Adrenal gland (tissue), 12 donors: ENCODE measurements around the gene AMPD1. TPM values are rescaled to one million over a fixed set of nuclear protein-coding genes. Genes with fewer than 3 reads are reported as not detected.

Source experiments
- DNase-seq, 7 donors: peaks; one replicate each; pipeline ENCODE4 v3.0.0-alpha.2; 2019 to 2020
- H3K27ac ChIP-seq, 5 donors: fragments of 200-600 bp; sonication (generic) in 4 of 5; 1 replicate in 3 of 5; 2 replicates in 2 of 5; pipeline versions ENCODE4 v1.5.1 to v1.8.0; 2016 to 2020; ENCODE audit warnings: mild to moderate bottlenecking in 1 of 5
- H3K27me3 ChIP-seq: fragments of 200-600 bp; 2 replicates; pipeline ENCODE4 v1.8.0; 2021
- H3K36me3 ChIP-seq, 2 donors: fragments of 200-600 bp; replicated peaks in 1 of 2; 1 replicate in 1 of 2; 2 replicates in 1 of 2; pipeline versions ENCODE4 v1.5.1 to v1.8.0; 2018 to 2022
- H3K4me1 ChIP-seq, 2 donors: fragments of 200-600 bp; replicated peaks in 1 of 2; 1 replicate in 1 of 2; 2 replicates in 1 of 2; pipeline versions ENCODE4 v1.5.1 to v1.8.0; 2018 to 2021
- H3K4me3 ChIP-seq, 4 donors: fragments of 200-600 bp; sonication (generic) in 3 of 4; one replicate each; pipeline ENCODE4 v1.5.1; 2016 to 2018
- H3K9me3 ChIP-seq, 3 donors: fragments of 200-600 bp; sonication (generic) in 1 of 3; replicated peaks in 1 of 3; 1 replicate in 2 of 3; 2 replicates in 1 of 3; pipeline versions ENCODE4 v1.5.1 to v1.8.0; 2016 to 2021
- POLR2A ChIP-seq, 2 donors: fragments of 450-650 bp; IDR thresholded peaks; one replicate each; pipeline ENCODE4 v1.6.1; 2017; ENCODE audit warnings: antibody characterized with exemption in 2 of 2, mild to moderate bottlenecking in 2 of 2, moderate library complexity in 1 of 2
- WGBS, 4 donors: extraction: QIAGEN DNeasy Blood & Tissue Kit in 2 of 4; methylation state at CpG; one replicate each; pipeline versions ENCODE4 v1.1.5 to v1.1.7; 2013 to 2017; 5-methylcytosine and 5-hydroxymethylcytosine counted together
- intact Hi-C, 2 donors: fragments of 100-400 bp; cut with DNase I; formaldehyde crosslinking; loops; one replicate each; pipeline versions ENCODE4 v1.14.1 to v1.15.0; 2022 to 2023
- polyA plus RNA-seq, 3 donors: library from polyadenylated mRNA; stranded (reverse); fragments of 200-250 nt in 2 of 3; fragments of 350-450 nt in 1 of 3; fragmentation: Illumina TruSeq in 1 of 3; extraction: RNeasy Lipid Tissue Mini Kit (QIAGEN cat#74804) in 1 of 3; gene quantifications; one replicate each; pipeline ENCODE4 v1.2.3, GENCODE V29; 2013 to 2014
- total RNA-seq, 9 donors: library from RNA; depleted of rRNA in 4 of 9; stranded (reverse); fragments of >200 nt in 4 of 9; fragments of 120-200 nt in 1 of 9; fragmentation: NEBNext Ultra II Directional in 1 of 9; extraction: Animal tissue kit (Norgen Biotek cat#: 25700) in 1 of 9; gene quantifications; one replicate each; pipeline versions ENCODE4 v1.1.0 to v1.2.4, GENCODE V29; 2013 to 2023
- TF ChIP-seq, protein P1 (sequence below), 6 experiments: fragments of 450-650 bp in 4 of 6; fragments of 200-600 bp in 2 of 6; sonication (generic) in 1 of 6; IDR thresholded peaks; 1 replicate in 5 of 6; 2 replicates in 1 of 6; pipeline versions ENCODE4 v1.5.1 to v1.8.0; 2016 to 2021; ENCODE audit warnings: antibody characterized with exemption in 6 of 6, mild to moderate bottlenecking in 2 of 6, moderate library complexity in 1 of 6
- donor health status: healthy with polysubstance abuse.
- donor health status: Bipolar disorder and iron deficiency.
- donor health status: DM: yes; HTN: yes; CAD: no.
- donor health status: DM: no; HTN: no; CAD: no.
- donor health status: DM: no; HTN: no; CAD: no.
- donor health status: DM: yes; HTN: yes; CAD: no.

Gene AMPD1
- total and polyA plus RNA-seq, 12 donors, result 0.24 to 0.29 TPM; not detected in 10

GRCh38 chr1:114723915-114724314, 28.6 kb upstream of the AMPD1 start:
- TF ChIP-seq, protein P1, sequence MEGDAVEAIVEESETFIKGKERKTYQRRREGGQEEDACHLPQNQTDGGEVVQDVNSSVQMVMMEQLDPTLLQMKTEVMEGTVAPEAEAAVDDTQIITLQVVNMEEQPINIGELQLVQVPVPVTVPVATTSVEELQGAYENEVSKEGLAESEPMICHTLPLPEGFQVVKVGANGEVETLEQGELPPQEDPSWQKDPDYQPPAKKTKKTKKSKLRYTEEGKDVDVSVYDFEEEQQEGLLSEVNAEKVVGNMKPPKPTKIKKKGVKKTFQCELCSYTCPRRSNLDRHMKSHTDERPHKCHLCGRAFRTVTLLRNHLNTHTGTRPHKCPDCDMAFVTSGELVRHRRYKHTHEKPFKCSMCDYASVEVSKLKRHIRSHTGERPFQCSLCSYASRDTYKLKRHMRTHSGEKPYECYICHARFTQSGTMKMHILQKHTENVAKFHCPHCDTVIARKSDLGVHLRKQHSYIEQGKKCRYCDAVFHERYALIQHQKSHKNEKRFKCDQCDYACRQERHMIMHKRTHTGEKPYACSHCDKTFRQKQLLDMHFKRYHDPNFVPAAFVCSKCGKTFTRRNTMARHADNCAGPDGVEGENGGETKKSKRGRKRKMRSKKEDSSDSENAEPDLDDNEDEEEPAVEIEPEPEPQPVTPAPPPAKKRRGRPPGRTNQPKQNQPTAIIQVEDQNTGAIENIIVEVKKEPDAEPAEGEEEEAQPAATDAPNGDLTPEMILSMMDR (IDR thresholded peaks at IDR 0.05), result no peak
- no peak for TF ChIP-seq POLR2A (IDR thresholded peaks at IDR 0.05)
- Histone ChIP-seq H3K4me3 (no peak overlapping the region), H3K27me3 (no peaks in the 10 kb centered on the region), H3K4me1 (no peaks in the 10 kb centered on the region), H3K9me3 (no peaks in the 10 kb centered on the region), H3K36me3 (peaks cover 0 to 97% of the 10 kb centered on the region in 2 donors), H3K27ac (no peak overlapping the region)
- 85 to 100% (median 97%) methylated on average over 1 of the region's 1 CpG for WGBS, 4 donors
- intact Hi-C loops, result no loop called here
- no peak for DNase-seq

- no peak for DNase-seq
- intact Hi-C loops, result no loop called here
- H3K4me1 ChIP-seq, result no peaks in the 10 kb centered on the region
- 0 to 36% (median 1%) methylated on average over 1 of the region's 1 CpG for WGBS, 4 donors
- peaks cover 0 to 97% of the 10 kb centered on the region in 2 donors for H3K36me3 ChIP-seq
- H3K27ac ChIP-seq, result no peak overlapping the region
- H3K27me3 ChIP-seq, result no peaks in the 10 kb centered on the region
- H3K4me3 ChIP-seq, result no peak overlapping the region
- TF ChIP-seq, protein P1 (IDR thresholded peaks at IDR 0.05), result no peak
- no peak for TF ChIP-seq POLR2A (IDR thresholded peaks at IDR 0.05)
- no peaks in the 10 kb centered on the region for H3K9me3 ChIP-seq
Measured at GRCh38 chr1:114723457-114723856, 28.1 kb upstream of the AMPD1 start.

GRCh38 chr1:114720492-114720891, 25.1 kb upstream of the AMPD1 start:
- intact Hi-C loops, result no loop called here
- no peaks in the 10 kb centered on the region for H3K9me3 ChIP-seq
- no peak overlapping the region for H3K27ac ChIP-seq
- H3K4me1 ChIP-seq, result peaks cover 4 to 6% of the 10 kb centered on the region in 2 donors
- H3K4me3 ChIP-seq, result no peak overlapping the region
- no peak for DNase-seq
- no peak for TF ChIP-seq POLR2A (IDR thresholded peaks at IDR 0.05)
- TF ChIP-seq, protein P1 (IDR thresholded peaks at IDR 0.05), result no peak
- 92 to 95% (median 94%) methylated on average over 4 of the region's 4 CpGs for WGBS, 4 donors
- H3K27me3 ChIP-seq, result no peaks in the 10 kb centered on the region
- H3K36me3 ChIP-seq, result peaks cover 0 to 81% of the 10 kb centered on the region in 2 donors

DNA sequence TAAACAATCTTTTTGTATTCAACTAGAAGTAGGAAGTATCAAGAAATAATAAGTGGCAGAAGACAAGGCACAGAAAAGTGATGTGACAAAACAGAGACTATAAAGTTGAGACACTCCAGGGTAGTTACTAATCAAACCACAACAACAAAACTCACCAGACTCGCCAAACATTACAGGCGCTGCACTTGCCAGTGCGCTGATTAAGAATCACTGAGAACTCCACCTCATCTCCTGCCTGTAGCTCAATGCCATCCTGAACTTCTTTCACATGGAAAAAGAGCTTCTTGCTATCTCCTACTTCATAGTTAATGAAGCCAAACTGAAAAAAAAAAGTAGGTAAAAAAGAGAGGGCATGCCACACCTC, 24.1 kb upstream of the AMPD1 start:
- peaks cover 0 to 70% of the 10 kb centered on the region in 2 donors for H3K36me3 ChIP-seq
- DNase-seq, result no peak
- H3K27ac ChIP-seq, result no peak overlapping the region
- no peak for TF ChIP-seq POLR2A (IDR thresholded peaks at IDR 0.05)
- TF ChIP-seq, protein P1 (IDR thresholded peaks at IDR 0.05), result no peak
- no peaks in the 10 kb centered on the region for H3K9me3 ChIP-seq
- intact Hi-C loops, result no loop called here
- H3K27me3 ChIP-seq, result no peaks in the 10 kb centered on the region
- H3K4me3 ChIP-seq, result no peak overlapping the region
- H3K4me1 ChIP-seq, result peaks cover 8 to 17% of the 10 kb centered on the region in 2 donors
- WGBS, 4 donors, result 84 to 88% (median 87%) methylated on average over 3 of the region's 3 CpGs
